ENCODE measurements around the gene ACOT12. TPM values are rescaled to one million over a fixed set of nuclear protein-coding genes. Genes with fewer than 3 reads are reported as not detected.

The ACOT12 gene
- total and polyA plus RNA-seq, 2 of the 13 experiments (the other 11 are each of a cell fraction or from before 2014, with no cell fraction given), result not detected

GRCh38 chr5:81353189-81353588 lies 40.7 kb downstream of the ACOT12 start (continued):
- TF ChIP-seq ELF1 (CRISPR knock-in tag; IDR thresholded peaks at IDR 0.05) (no peak), SMARCE1 (IDR thresholded peaks at IDR 0.05; ENCODE audit: borderline replicate concordance) (no peak), ZNF543 (CRISPR knock-in tag; IDR thresholded peaks at IDR 0.05) (no peak), ZNF224 (CRISPR knock-in tag; IDR thresholded peaks at IDR 0.05) (no peak), MEF2D (CRISPR knock-in tag; IDR thresholded peaks at IDR 0.05) (peak; percentile 71; the same call in 1 of the 2 replicates), MAFG (CRISPR knock-in tag; IDR thresholded peaks at IDR 0.05) (no peak), KAT7 (CRISPR knock-in tag; IDR thresholded peaks at IDR 0.05; ENCODE audit: borderline replicate concordance) (no peak), ZFP82 (CRISPR knock-in tag; IDR thresholded peaks at IDR 0.05; ENCODE audit: borderline replicate concordance) (no peak), ZNF740 (CRISPR knock-in tag; IDR thresholded peaks at IDR 0.05) (no peak), CHCHD3 (CRISPR knock-in tag; IDR thresholded peaks at IDR 0.05) (no peak), GLMP (CRISPR knock-in tag; IDR thresholded peaks at IDR 0.05; ENCODE audit: borderline replicate concordance) (no peak), ZNF766 (CRISPR knock-in tag; IDR thresholded peaks at IDR 0.05; ENCODE audit: borderline replicate concordance) (no peak), ZNF441 (CRISPR knock-in tag; IDR thresholded peaks at IDR 0.05; ENCODE audit: borderline replicate concordance) (no peak), KLF11 (CRISPR knock-in tag; IDR thresholded peaks at IDR 0.05) (no peak), THYN1 (CRISPR knock-in tag; IDR thresholded peaks at IDR 0.05; ENCODE audit: borderline replicate concordance, low read depth) (no peak), ZNF549 (CRISPR knock-in tag; IDR thresholded peaks at IDR 0.05) (no peak), ATRX (CRISPR knock-in tag; IDR thresholded peaks at IDR 0.05; ENCODE audit: borderline replicate concordance) (no peak), SIX4 (CRISPR knock-in tag; IDR thresholded peaks at IDR 0.05) (no peak), RFX5 (IDR thresholded peaks at IDR 0.05; ENCODE audit: low read depth, low read length) (no peak), CREM (IDR thresholded peaks at IDR 0.05) (peak; percentile 75), CREM (CRISPR knock-in tag; IDR thresholded peaks at IDR 0.05) (no peak), ZNF580 (CRISPR knock-in tag; IDR thresholded peaks at IDR 0.05; ENCODE audit: borderline replicate concordance, low read depth) (no peak), ZNF12 (CRISPR knock-in tag; IDR thresholded peaks at IDR 0.05) (no peak), FOXK2 (IDR thresholded peaks at IDR 0.05) (no peak), RBM39 (IDR thresholded peaks at IDR 0.05; ENCODE audit: low read depth, low read length, poor library complexity, severe bottlenecking) (no peak), ZNF362 (CRISPR knock-in tag; IDR thresholded peaks at IDR 0.05; ENCODE audit: borderline replicate concordance) (peak; percentile 92), ZNF713 (CRISPR knock-in tag; IDR thresholded peaks at IDR 0.05) (no peak), ZNF276 (CRISPR knock-in tag; IDR thresholded peaks at IDR 0.05; ENCODE audit: low read depth) (no peak), HDAC2 (CRISPR knock-in tag; IDR thresholded peaks at IDR 0.05) (peak; percentile 92), ZNF605 (CRISPR knock-in tag; IDR thresholded peaks at IDR 0.05) (no peak)
